IMR-90 (cell line): ENCODE measurements around the gene B3GNT9. TPM values are rescaled to one million over a fixed set of nuclear protein-coding genes. Genes with fewer than 3 reads are reported as not detected.

Source experiments
- ATAC-seq: fragments of 200-7000 bp; cut with Tn5 transposase; 2 replicates; pipeline ENCODE4 v1.9.1; 2020; ENCODE audit warnings: low read depth, mild to moderate bottlenecking, moderate library complexity
- BruUV-seq: library from RNA; stranded (reverse); fragments of 400-500 nt; replicated peaks from 2 replicates; lab custom pipeline; 2021; lab: Mats Ljungman, UMichigan
- CTCF ChIA-PET: fragments of 300-600 bp; formaldehyde crosslinking; extraction: SDS; loops from one replicate; lab custom pipeline; 2021; ENCODE audit warnings: antibody characterized with exemption; lab: Yijun Ruan, JAX
- POLR2A ChIA-PET: fragments of 300-600 bp; sonication (Branson Sonifier 250); formaldehyde crosslinking; loops from one replicate; lab custom pipeline; 2022; ENCODE audit warnings: antibody characterized with exemption; ENCODE audit not compliant: unreplicated experiment; lab: Charles Lee
- DNase-seq: peaks from one replicate; pipeline ENCODE4 v3.0.0; 2013
- H2AFZ ChIP-seq: replicated peaks from 2 replicates; pipeline ENCODE3; 2013; ENCODE audit warnings: low read length, mild to moderate bottlenecking; ENCODE audit not compliant: poor library complexity
- H2AK5ac ChIP-seq: 2 replicates; pipeline ENCODE4 v1.6.1; 2013; ENCODE audit warnings: low read depth, low read length, inconsistent platforms
- H2AK9ac ChIP-seq: replicated peaks from 2 replicates; pipeline ENCODE3; 2013; ENCODE audit warnings: mild to moderate bottlenecking, low read depth, low read length, moderate library complexity; ENCODE audit not compliant: poor library complexity
- H2BK120ac ChIP-seq: 2 replicates; pipeline ENCODE4 v1.6.1; 2013; ENCODE audit warnings: low read depth, low read length, inconsistent platforms
- H2BK15ac ChIP-seq: 3 replicates; pipeline ENCODE4 v1.6.1; 2013; ENCODE audit warnings: low read depth, low read length, inconsistent platforms
- H2BK20ac ChIP-seq: 2 replicates; pipeline ENCODE4 v1.6.1; 2013; ENCODE audit warnings: low read depth, mild to moderate bottlenecking, inconsistent platforms, low read length, moderate library complexity
- H2BK5ac ChIP-seq: 2 replicates; pipeline ENCODE4 v1.6.1; 2013; ENCODE audit warnings: mild to moderate bottlenecking, low read depth, low read length, inconsistent platforms; ENCODE audit not compliant: poor library complexity, severe bottlenecking
- H3K14ac ChIP-seq: replicated peaks from 2 replicates; pipeline ENCODE4 v1.6.1; 2013; ENCODE audit warnings: low read depth, low read length, inconsistent platforms
- H3K18ac ChIP-seq: 2 replicates; pipeline ENCODE4 v1.6.1; 2013; ENCODE audit warnings: low read depth, low read length, control low read depth
- H3K23ac ChIP-seq: 2 replicates; pipeline ENCODE4 v1.6.1; 2013; ENCODE audit warnings: low read depth, low read length, inconsistent platforms
- H3K27ac ChIP-seq: 2 replicates; pipeline ENCODE4 v1.5.1; 2013; ENCODE audit warnings: mild to moderate bottlenecking, control low read depth, low read length; ENCODE audit not compliant: insufficient read depth
- H3K27me3 ChIP-seq: 2 replicates; pipeline ENCODE4 v1.6.1; 2013; ENCODE audit warnings: low read length; ENCODE audit not compliant: control insufficient read depth, insufficient read depth
- H3K36me3 ChIP-seq: 2 replicates; pipeline ENCODE4 v1.6.1; 2013; ENCODE audit warnings: low read length, mixed read lengths; ENCODE audit not compliant: control insufficient read depth, insufficient read depth
- H3K4ac ChIP-seq: 2 replicates; pipeline ENCODE4 v1.6.1; 2013; ENCODE audit warnings: low read depth, low read length, inconsistent platforms
- H3K4me1 ChIP-seq: 2 replicates; pipeline ENCODE4 v1.6.1; 2013; ENCODE audit warnings: low read length, mixed read lengths; ENCODE audit not compliant: control insufficient read depth, insufficient read depth
- H3K4me2 ChIP-seq: 2 replicates; pipeline ENCODE4 v1.6.1; 2013; ENCODE audit warnings: low read depth, mild to moderate bottlenecking, control low read depth, low read length, moderate library complexity
- H3K4me3 ChIP-seq: 2 replicates; pipeline ENCODE4 v1.5.1; 2013; ENCODE audit warnings: low read depth, mild to moderate bottlenecking, control low read depth, low read length, moderate library complexity; ENCODE audit not compliant: insufficient read depth
- H3K56ac ChIP-seq: 2 replicates; pipeline ENCODE4 v1.6.1; 2013; ENCODE audit warnings: low read length, inconsistent platforms; ENCODE audit not compliant: insufficient read depth; ENCODE audit errors: extremely low read depth
- H3K79me1 ChIP-seq, 2 experiments: 2 replicates each; pipeline ENCODE4 v1.6.1; 2013; ENCODE audit warnings: low read length in 2 of 2, inconsistent platforms in 1 of 2, low read depth in 1 of 2
- H3K9ac ChIP-seq: 2 replicates; pipeline ENCODE4 v1.6.1; 2013; ENCODE audit warnings: low read depth, low read length, control low read depth
- H3K9me1 ChIP-seq: 2 replicates; pipeline ENCODE4 v1.6.1; 2013; ENCODE audit warnings: low read length, inconsistent platforms; ENCODE audit not compliant: insufficient read depth
- H3K9me3 ChIP-seq: 2 replicates; pipeline ENCODE4 v1.6.1; 2013; ENCODE audit warnings: low read length; ENCODE audit not compliant: control insufficient read depth, insufficient read depth
- H4K20me1 ChIP-seq: 2 replicates; pipeline ENCODE4 v1.6.1; 2013; ENCODE audit warnings: low read length, inconsistent platforms; ENCODE audit not compliant: insufficient read depth
- H4K5ac ChIP-seq: 2 replicates; pipeline ENCODE4 v1.6.1; 2013; ENCODE audit warnings: mild to moderate bottlenecking, low read depth, low read length, control low read depth
- H4K8ac ChIP-seq, 2 experiments: 2 replicates each; pipeline ENCODE4 v1.6.1; 2013; ENCODE audit warnings: low read depth in 2 of 2, low read length in 2 of 2, control low read depth in 1 of 2, inconsistent platforms in 1 of 2
- H4K91ac ChIP-seq: 2 replicates; pipeline ENCODE4 v1.6.1; 2013; ENCODE audit warnings: low read depth, low read length, inconsistent platforms; ENCODE audit not compliant: insufficient read depth
- BHLHE40 ChIP-seq: fragments of 150-350 bp; IDR thresholded peaks from 2 replicates; pipeline ENCODE4 v1.6.1; 2016; ENCODE audit warnings: mild to moderate bottlenecking, low read depth, low read length
- CEBPB ChIP-seq: IDR thresholded peaks from 2 replicates; pipeline ENCODE4 v1.6.1; 2012; ENCODE audit warnings: low read depth, low read length, improper control_type of control experiment
- CHD1 ChIP-seq: IDR thresholded peaks from 2 replicates; pipeline ENCODE4 v1.6.1; 2012; ENCODE audit warnings: low read depth, low read length, improper control_type of control experiment
- ELK1 ChIP-seq: fragments of 150-350 bp; IDR thresholded peaks from 2 replicates; pipeline ENCODE4 v1.6.1; 2016; ENCODE audit warnings: low read depth, mild to moderate bottlenecking, low read length, moderate library complexity, borderline replicate concordance
- FOS ChIP-seq: fragments of 150-350 bp; IDR thresholded peaks from 2 replicates; pipeline ENCODE4 v1.6.1; 2016; ENCODE audit warnings: low read depth, low read length
- MAFK ChIP-seq: IDR thresholded peaks from 2 replicates; pipeline ENCODE4 v1.6.1; 2012; ENCODE audit warnings: low read depth, low read length, improper control_type of control experiment
- MAZ ChIP-seq: IDR thresholded peaks from 2 replicates; pipeline ENCODE4 v1.6.1; 2012; ENCODE audit warnings: low read depth, mild to moderate bottlenecking, low read length, improper control_type of control experiment, moderate library complexity, borderline replicate concordance
- NFE2L2 ChIP-seq: fragments of 150-350 bp; IDR thresholded peaks from 2 replicates; pipeline ENCODE4 v1.6.1; 2016; ENCODE audit warnings: low read depth, mild to moderate bottlenecking, low read length
- POLR2A ChIP-seq: IDR thresholded peaks from 2 replicates; pipeline ENCODE4 v1.6.1; 2012; ENCODE audit warnings: mild to moderate bottlenecking, low read depth, low read length
- RAD21 ChIP-seq: IDR thresholded peaks from 2 replicates; pipeline ENCODE4 v1.6.1; 2012; ENCODE audit warnings: low read length, improper control_type of control experiment
- RCOR1 ChIP-seq: IDR thresholded peaks from 2 replicates; pipeline ENCODE4 v1.6.1; 2012; ENCODE audit warnings: mild to moderate bottlenecking, low read length, improper control_type of control experiment; ENCODE audit not compliant: insufficient replicate concordance
- SMC3 ChIP-seq: fragments of 150-350 bp; IDR thresholded peaks from 2 replicates; pipeline ENCODE4 v1.6.1; 2016; ENCODE audit warnings: low read depth, mild to moderate bottlenecking, antibody characterized with exemption, low read length, moderate library complexity
- USF2 ChIP-seq: fragments of 150-350 bp; IDR thresholded peaks from 2 replicates; pipeline ENCODE4 v1.6.1; 2017; ENCODE audit warnings: mild to moderate bottlenecking, antibody characterized with exemption, low read length, low read depth
- WGBS, 2 experiments: methylation state at CpG; one replicate each; pipeline versions ENCODE4 v1.1.5 to v1.1.7; 2013; ENCODE audit warnings: missing lambda C conversion rate in 2 of 2; ENCODE audit not compliant: insufficient read length in 1 of 2; ENCODE audit errors: extremely low coverage in 2 of 2; 5-methylcytosine and 5-hydroxymethylcytosine counted together
- dilution Hi-C: fragments of 300-500 bp; cut with HindIII; formaldehyde crosslinking; loops from one replicate; pipeline ENCODE4 v1.14.3; 2018; ENCODE audit warnings: low sequenced_read_pairs; ENCODE audit not compliant: unreplicated experiment
- in situ Hi-C: fragments of 300-500 bp; cut with MboI; formaldehyde crosslinking; loops from 3 replicates; pipeline ENCODE4 v1.14.3; 2019; ENCODE audit warnings: low sequenced_read_pairs, inconsistent platforms, mixed read lengths
- intact Hi-C: fragments of 100-400 bp; cut with micrococcal nuclease; formaldehyde crosslinking; loops from 2 replicates; pipeline ENCODE4 v1.10.0; 2022
- polyA plus RNA-seq, 3 experiments: library from polyadenylated mRNA; depleted of rRNA; stranded (reverse); fragments of >200 nt; gene quantifications; 2 replicates each; pipeline ENCODE4 v1.2.3, GENCODE V29; 2012; ENCODE audit warnings: low replicate concordance in 1 of 3
- total RNA-seq: library from RNA; depleted of rRNA; stranded (reverse); fragments of >200 nt; gene quantifications from 2 replicates; pipeline ENCODE4 v1.2.3, GENCODE V29; 2012
- TF ChIP-seq, protein P1 (sequence below): conservative IDR thresholded peaks from 2 replicates; pipeline ENCODE4 v1.5.1; 2012; ENCODE audit warnings: mild to moderate bottlenecking, low read depth, low read length, improper control_type of control experiment

Gene B3GNT9
- total and polyA plus RNA-seq, 2 of the 4 experiments (the other 2 are of a cell fraction) = 5.0 to 12.0 TPM

GRCh38 chr16:67098599-67098998 lies 52.2 kb downstream of the B3GNT9 start:
- H3K4ac ChIP-seq = no peak overlapping the region
- H4K20me1 ChIP-seq = peaks cover 19% of the 10 kb centered on the region
- in situ Hi-C loops (no loop called here), dilution Hi-C loops (no loop called here), intact Hi-C loops (no loop called here)
- no peak overlapping the region for H3K9ac ChIP-seq
- POLR2A ChIA-PET = no interaction called here
- no peak overlapping the region for H4K91ac ChIP-seq
- peaks cover 3% of the 10 kb centered on the region; the same call in 1 of the 2 replicates for H3K9me1 ChIP-seq
- H3K27me3 ChIP-seq = no peaks in the 10 kb centered on the region
- no CpG with 5 or more reads among the region's 2 CpGs for WGBS, 2 experiments
- H3K4me2 ChIP-seq = no peak overlapping the region
- H3K27ac ChIP-seq = no peak overlapping the region
- H3K4me1 ChIP-seq = peaks cover 5% of the 10 kb centered on the region
- BruUV-seq = no TSS peak
- H2AK9ac ChIP-seq = no peak overlapping the region
- no peak overlapping the region for H3K56ac ChIP-seq
- no peak overlapping the region for H2BK15ac ChIP-seq
- H2AK5ac ChIP-seq = no peak overlapping the region
- H4K8ac ChIP-seq = no peak overlapping the region
- TF ChIP-seq ELK1 (no peak), BHLHE40 (no peak), RCOR1 (no peak), USF2 (no peak), RAD21 (no peak), MAZ (no peak), SMC3 (no peak), MAFK (no peak), NFE2L2 (no peak), CHD1 (no peak), POLR2A (no peak), CEBPB (no peak), FOS (no peak)
- TF ChIP-seq, protein P1, sequence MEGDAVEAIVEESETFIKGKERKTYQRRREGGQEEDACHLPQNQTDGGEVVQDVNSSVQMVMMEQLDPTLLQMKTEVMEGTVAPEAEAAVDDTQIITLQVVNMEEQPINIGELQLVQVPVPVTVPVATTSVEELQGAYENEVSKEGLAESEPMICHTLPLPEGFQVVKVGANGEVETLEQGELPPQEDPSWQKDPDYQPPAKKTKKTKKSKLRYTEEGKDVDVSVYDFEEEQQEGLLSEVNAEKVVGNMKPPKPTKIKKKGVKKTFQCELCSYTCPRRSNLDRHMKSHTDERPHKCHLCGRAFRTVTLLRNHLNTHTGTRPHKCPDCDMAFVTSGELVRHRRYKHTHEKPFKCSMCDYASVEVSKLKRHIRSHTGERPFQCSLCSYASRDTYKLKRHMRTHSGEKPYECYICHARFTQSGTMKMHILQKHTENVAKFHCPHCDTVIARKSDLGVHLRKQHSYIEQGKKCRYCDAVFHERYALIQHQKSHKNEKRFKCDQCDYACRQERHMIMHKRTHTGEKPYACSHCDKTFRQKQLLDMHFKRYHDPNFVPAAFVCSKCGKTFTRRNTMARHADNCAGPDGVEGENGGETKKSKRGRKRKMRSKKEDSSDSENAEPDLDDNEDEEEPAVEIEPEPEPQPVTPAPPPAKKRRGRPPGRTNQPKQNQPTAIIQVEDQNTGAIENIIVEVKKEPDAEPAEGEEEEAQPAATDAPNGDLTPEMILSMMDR = no peak
- H4K5ac ChIP-seq = no peak overlapping the region
- ATAC-seq = no peak
- no peak overlapping the region for H3K14ac ChIP-seq
- no peak for DNase-seq
- H3K79me1 ChIP-seq = peaks cover 10 to 11% of the 10 kb centered on the region in 2 experiments
- CTCF ChIA-PET = interaction anchor here (1.8 kb wide), 1 partner anchor 11 kb away, joined by 4 read pairs; no protein-coding TSS in a partner anchor
- H2BK20ac ChIP-seq = no peak overlapping the region
- H3K23ac ChIP-seq = no peak overlapping the region
- no peak overlapping the region for H2AFZ ChIP-seq
- H3K18ac ChIP-seq = no peak overlapping the region
- no peak overlapping the region for H2BK5ac ChIP-seq
- H2BK120ac ChIP-seq = no peak overlapping the region
- H3K4me3 ChIP-seq = no peak overlapping the region
- H3K9me3 ChIP-seq = no peaks in the 10 kb centered on the region
- H3K36me3 ChIP-seq = peaks cover 2% of the 10 kb centered on the region; the same call in 1 of the 2 replicates
